Liver (tissue), 3 donors: ENCODE results near the gene SYNM.

Experiments
- EGR1 ChIP-seq, 2 donors: IDR thresholded peaks; 2 replicates each; pipeline ENCODE4 v1.6.1; 2016 to 2018; ENCODE audit warnings: antibody characterized with exemption in 2 of 2, low read depth in 2 of 2
- FOXA1 ChIP-seq: IDR thresholded peaks from 2 replicates; pipeline ENCODE4 v1.6.1; 2016; ENCODE audit warnings: antibody characterized with exemption
- GABPA ChIP-seq, 2 donors: IDR thresholded peaks in 1 of 2; conservative IDR thresholded peaks in 1 of 2; 2 replicates each; pipeline ENCODE4 v1.6.1; 2016; ENCODE audit warnings: antibody characterized with exemption in 2 of 2, mild to moderate bottlenecking in 1 of 2, moderate library complexity in 1 of 2
- JUND ChIP-seq, 2 donors: IDR thresholded peaks; 2 replicates each; pipeline ENCODE4 v1.6.1; 2016; ENCODE audit warnings: antibody characterized with exemption in 2 of 2
- NR2F2 ChIP-seq: IDR thresholded peaks from 2 replicates; pipeline ENCODE4 v1.6.1; 2016; ENCODE audit warnings: antibody characterized with exemption
- RAD21 ChIP-seq, 2 donors: IDR thresholded peaks; 2 replicates each; pipeline ENCODE4 v1.6.1; 2016; ENCODE audit warnings: antibody characterized with exemption in 2 of 2, mild to moderate bottlenecking in 2 of 2
- REST ChIP-seq: IDR thresholded peaks from 2 replicates; pipeline ENCODE4 v1.6.1; 2016; ENCODE audit warnings: antibody characterized with exemption, mild to moderate bottlenecking
- TAF1 ChIP-seq: conservative IDR thresholded peaks from 2 replicates; pipeline ENCODE4 v1.6.1; 2016; ENCODE audit warnings: antibody characterized with exemption, mild to moderate bottlenecking
- YY1 ChIP-seq: IDR thresholded peaks from 2 replicates; pipeline ENCODE4 v1.6.1; 2016; ENCODE audit warnings: antibody characterized with exemption, mild to moderate bottlenecking
- ZBTB33 ChIP-seq: IDR thresholded peaks from 2 replicates; pipeline ENCODE4 v1.6.1; 2016; ENCODE audit warnings: antibody characterized with exemption
- TF ChIP-seq, protein P1 (sequence below): fragments of 150-350 bp; IDR thresholded peaks from 2 replicates; pipeline ENCODE4 v1.5.1; 2017; ENCODE audit warnings: improper control_type of control experiment, low read depth, low read length; ENCODE audit not compliant: missing input control
- TF ChIP-seq, protein P2 (sequence below): IDR thresholded peaks from 2 replicates; pipeline ENCODE4 v1.6.1; 2016; ENCODE audit warnings: antibody characterized with exemption
- donor health status: healthy.
- donor health status: healthy.

DNA sequence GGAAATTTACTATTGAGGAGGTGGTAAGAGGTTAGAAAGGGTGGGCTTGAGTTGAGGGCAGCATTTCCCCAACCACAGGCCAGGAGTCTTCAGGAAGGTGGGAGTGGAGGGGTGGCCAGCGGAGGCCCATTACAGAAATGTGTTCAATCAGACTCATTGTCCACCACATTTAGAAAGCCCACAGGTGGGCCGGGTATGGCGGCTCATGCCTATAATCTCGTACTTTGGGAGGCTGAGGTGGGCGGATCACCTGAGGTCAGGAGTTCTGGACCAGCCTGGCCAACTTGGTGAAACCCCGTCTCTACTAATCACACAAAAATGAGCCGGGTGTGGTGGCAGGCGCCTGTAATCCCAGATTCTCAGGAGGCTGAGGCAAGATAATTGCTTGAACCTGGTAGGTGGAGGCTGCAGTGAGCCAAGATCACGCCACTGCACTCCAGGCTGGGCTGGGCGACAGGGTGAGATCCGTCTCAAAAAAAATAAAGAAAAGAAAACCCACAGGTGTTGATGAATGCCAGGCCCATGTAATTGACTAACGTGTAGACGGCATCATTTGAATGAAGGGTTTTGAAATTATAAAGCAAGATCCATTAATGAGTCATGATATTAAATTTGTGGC is 12.2 kb upstream of the SYNM start:
- TF ChIP-seq, protein P1, sequence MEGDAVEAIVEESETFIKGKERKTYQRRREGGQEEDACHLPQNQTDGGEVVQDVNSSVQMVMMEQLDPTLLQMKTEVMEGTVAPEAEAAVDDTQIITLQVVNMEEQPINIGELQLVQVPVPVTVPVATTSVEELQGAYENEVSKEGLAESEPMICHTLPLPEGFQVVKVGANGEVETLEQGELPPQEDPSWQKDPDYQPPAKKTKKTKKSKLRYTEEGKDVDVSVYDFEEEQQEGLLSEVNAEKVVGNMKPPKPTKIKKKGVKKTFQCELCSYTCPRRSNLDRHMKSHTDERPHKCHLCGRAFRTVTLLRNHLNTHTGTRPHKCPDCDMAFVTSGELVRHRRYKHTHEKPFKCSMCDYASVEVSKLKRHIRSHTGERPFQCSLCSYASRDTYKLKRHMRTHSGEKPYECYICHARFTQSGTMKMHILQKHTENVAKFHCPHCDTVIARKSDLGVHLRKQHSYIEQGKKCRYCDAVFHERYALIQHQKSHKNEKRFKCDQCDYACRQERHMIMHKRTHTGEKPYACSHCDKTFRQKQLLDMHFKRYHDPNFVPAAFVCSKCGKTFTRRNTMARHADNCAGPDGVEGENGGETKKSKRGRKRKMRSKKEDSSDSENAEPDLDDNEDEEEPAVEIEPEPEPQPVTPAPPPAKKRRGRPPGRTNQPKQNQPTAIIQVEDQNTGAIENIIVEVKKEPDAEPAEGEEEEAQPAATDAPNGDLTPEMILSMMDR: no peak
- no peak for TF ChIP-seq YY1
- TF ChIP-seq, protein P2, sequence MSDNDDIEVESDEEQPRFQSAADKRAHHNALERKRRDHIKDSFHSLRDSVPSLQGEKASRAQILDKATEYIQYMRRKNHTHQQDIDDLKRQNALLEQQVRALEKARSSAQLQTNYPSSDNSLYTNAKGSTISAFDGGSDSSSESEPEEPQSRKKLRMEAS: no peak
- TF ChIP-seq JUND (IDR thresholded peaks at IDR 0.05): no peak
- TF ChIP-seq REST: no peak
- no peak for TF ChIP-seq ZBTB33
- TF ChIP-seq GABPA (IDR thresholded peaks at IDR 0.05 in 1 of 2, conservative IDR thresholded peaks at IDR 0.05 in 1 of 2): no peak
- no peak for TF ChIP-seq FOXA1
- no peak for TF ChIP-seq NR2F2
- TF ChIP-seq TAF1: no peak
- TF ChIP-seq RAD21 (IDR thresholded peaks at IDR 0.05): no peak
- no peak for TF ChIP-seq EGR1 (IDR thresholded peaks at IDR 0.05; ENCODE audit: low read depth in 2 of 2)
